Activated T-helper 17 cell treated with anti-CD3 and anti-CD28 coated beads, Interleukin-2, amount 50 U/mL, for 72 hours (primary cell): ENCODE results near the gene CHMP1B. TPM values are rescaled to one million over a fixed set of nuclear protein-coding genes. Genes with fewer than 3 reads are reported as not detected.
"Not testable (repeated sequence)": the region's sequence is repeated elsewhere in the genome, so short reads cannot be mapped to it uniquely, and the experiment has no call there.

ENCODE experiments used
- ATAC-seq: fragments of 150-1000 bp; cut with Tn5 transposase; replicated peaks from 2 replicates; pipeline ENCODE4 v1.10.0; 2021; ENCODE audit warnings: mild to moderate bottlenecking, moderate library complexity
- H3K27ac Mint-ChIP-seq: one replicate; pipeline ENCODE4 v1.8.0; 2022; ENCODE audit warnings: mixed read lengths
- H3K27me3 Mint-ChIP-seq: one replicate; pipeline ENCODE4 v1.8.0; 2022; ENCODE audit warnings: mixed read lengths
- H3K36me3 Mint-ChIP-seq: one replicate; pipeline ENCODE4 v1.8.0; 2022; ENCODE audit warnings: low read depth, mild to moderate bottlenecking, mixed read lengths
- H3K4me1 Mint-ChIP-seq: one replicate; pipeline ENCODE4 v1.8.0; 2022; ENCODE audit warnings: mixed read lengths
- H3K4me3 Mint-ChIP-seq: one replicate; pipeline ENCODE4 v1.8.0; 2022; ENCODE audit warnings: mild to moderate bottlenecking, mixed read lengths
- H3K9me3 Mint-ChIP-seq: one replicate; pipeline ENCODE4 v1.8.0; 2022; ENCODE audit warnings: mixed read lengths
- total RNA-seq, 2 donors: library from RNA; stranded (reverse); gene quantifications; one replicate each; pipeline ENCODE4 v1.2.3, GENCODE V29; 2022

Gene CHMP1B
- total RNA-seq, 2 donors from 2014 or later, result 18.8 to 21.5 TPM

- no peak overlapping the region for H3K4me3 Mint-ChIP-seq
- no peak overlapping the region for H3K27ac Mint-ChIP-seq
- no peaks in the 10 kb centered on the region for H3K9me3 Mint-ChIP-seq
- no peaks in the 10 kb centered on the region for H3K4me1 Mint-ChIP-seq
- no peaks in the 10 kb centered on the region for H3K27me3 Mint-ChIP-seq
- peaks cover 92% of the 10 kb centered on the region for H3K36me3 Mint-ChIP-seq
- ATAC-seq, result no peak
These were observed 38.1 kb downstream of the CHMP1B start for GRCh38 chr18:11889284-11889683.

- Mint-ChIP-seq H3K27me3 (no peaks in the 10 kb centered on the region), H3K27ac (no peak overlapping the region), H3K9me3 (no peaks in the 10 kb centered on the region), H3K4me3 (no peak overlapping the region), H3K36me3 (peaks cover 93% of the 10 kb centered on the region), H3K4me1 (no peaks in the 10 kb centered on the region)
- ATAC-seq, result no peak
These were observed 40.5 kb downstream of the CHMP1B start for GRCh38 chr18:11891737-11892136.

- H3K36me3 Mint-ChIP-seq, result peaks cover 93% of the 10 kb centered on the region
- not testable (repeated sequence) for H3K27ac Mint-ChIP-seq, ATAC-seq, H3K27me3 Mint-ChIP-seq, H3K4me1 Mint-ChIP-seq, H3K9me3 Mint-ChIP-seq, H3K4me3 Mint-ChIP-seq
These were observed 41.2 kb downstream of the CHMP1B start for GRCh38 chr18:11892438-11892837.

GRCh38 chr18:11897781-11898180 lies 46.6 kb downstream of the CHMP1B start:
- Mint-ChIP-seq H3K9me3 (no peaks in the 10 kb centered on the region), H3K27me3 (no peaks in the 10 kb centered on the region), H3K36me3 (peaks cover 84% of the 10 kb centered on the region), H3K4me3 (no peak overlapping the region), H3K4me1 (no peaks in the 10 kb centered on the region), H3K27ac (no peak overlapping the region)
- ATAC-seq, result no peak

GRCh38 chr18:11899063-11899462 lies 47.9 kb downstream of the CHMP1B start:
- no peak for ATAC-seq
- no peak overlapping the region for H3K27ac Mint-ChIP-seq
- peaks cover 78% of the 10 kb centered on the region for H3K36me3 Mint-ChIP-seq
- H3K4me1 Mint-ChIP-seq, result peaks cover 4% of the 10 kb centered on the region
- H3K4me3 Mint-ChIP-seq, result no peak overlapping the region
- H3K9me3 Mint-ChIP-seq, result no peaks in the 10 kb centered on the region
- H3K27me3 Mint-ChIP-seq, result no peaks in the 10 kb centered on the region

GRCh38 chr18:11901826-11902438 lies 50.7 kb downstream of the CHMP1B start:
- Mint-ChIP-seq H3K27ac (peak overlapping the region; percentile 24), H3K4me1 (peaks cover 4% of the 10 kb centered on the region), H3K36me3 (peaks cover 74% of the 10 kb centered on the region), H3K27me3 (no peaks in the 10 kb centered on the region), H3K4me3 (no peak overlapping the region), H3K9me3 (no peaks in the 10 kb centered on the region)
- no peak for ATAC-seq

GRCh38 chr18:11902522-11903292 lies 51.5 kb downstream of the CHMP1B start:
- H3K27me3 Mint-ChIP-seq, result no peaks in the 10 kb centered on the region
- H3K9me3 Mint-ChIP-seq, result no peaks in the 10 kb centered on the region
- H3K4me3 Mint-ChIP-seq, result no peak overlapping the region
- H3K36me3 Mint-ChIP-seq, result peaks cover 66% of the 10 kb centered on the region
- H3K27ac Mint-ChIP-seq, result peak overlapping the region; percentile 24
- peaks cover 4% of the 10 kb centered on the region for H3K4me1 Mint-ChIP-seq
- no peak for ATAC-seq

Other genes starting within 250 kb of the CHMP1B start
- gene SLC35G4, start 241.8 kb upstream of the CHMP1B start, total RNA-seq, result not detected
- under 1 TPM; 0.30 to 0.32 TPM for gene GNAL, start 162.1 kb upstream of the CHMP1B start, total RNA-seq
- 10 to 100 TPM; 34.4 to 38.1 TPM for gene MPPE1, start 56.9 kb downstream of the CHMP1B start, total RNA-seq
- 10 to 100 TPM; 18.3 to 23.7 TPM for gene IMPA2, start 130.1 kb downstream of the CHMP1B start, total RNA-seq
- not detected for gene ANKRD62, start 242.4 kb downstream of the CHMP1B start, total RNA-seq